LHCN-M2 (cell line): ENCODE results near the gene CABP2. TPM values are rescaled to one million over a fixed set of nuclear protein-coding genes. Genes with fewer than 3 reads are reported as not detected.

Source experiments
- DNase-seq: peaks from one replicate; pipeline ENCODE4 v3.0.0-alpha.2; 2012; ENCODE audit warnings: low read depth
- total RNA-seq: library from RNA; depleted of rRNA; stranded (reverse); fragments of >200 nt; gene quantifications from 2 replicates; pipeline ENCODE4 v1.2.3, GENCODE V29; 2014

Gene CABP2
- total RNA-seq, 1 experiment from 2014 or later, result not detected

DNA sequence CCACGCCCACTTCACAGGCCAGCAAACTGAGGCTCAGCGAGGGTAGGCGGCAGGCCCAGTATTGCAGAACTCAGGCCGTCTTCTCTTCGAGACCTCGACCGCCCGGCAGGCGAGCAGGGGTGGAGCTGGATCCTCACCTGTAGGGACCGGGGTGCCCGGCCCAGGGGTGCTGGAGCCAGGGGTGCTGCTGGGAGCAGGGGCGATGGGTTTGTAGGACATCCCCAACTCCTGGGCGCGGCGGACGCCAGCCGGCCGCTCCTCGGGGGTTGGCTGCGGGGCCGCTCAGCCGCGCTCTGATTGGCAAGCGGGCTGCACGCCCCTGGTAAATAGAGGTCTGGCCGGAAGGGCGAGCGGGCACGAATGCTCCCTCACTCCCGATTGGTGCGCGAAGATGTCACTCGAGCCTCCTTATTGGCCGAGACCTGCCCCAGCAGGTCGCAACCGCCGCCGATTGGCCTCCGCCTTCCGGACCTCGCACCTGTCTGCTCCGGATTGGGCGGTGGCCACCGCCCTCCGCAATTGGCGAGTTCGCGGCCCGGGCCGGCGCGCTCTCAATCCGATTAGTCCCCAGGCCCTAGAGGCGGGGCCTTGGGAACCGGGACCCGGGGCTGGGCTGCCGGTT, 15.3 kb downstream of the CABP2 start, which contains the start of gene CDK2AP2:
TSS of gene CDK2AP2 (minus strand) at position 299 of the 622 bp plus-strand sequence. CDS start at position 219, 80 bp downstream.
- peak; percentile 99 for DNase-seq

DNA sequence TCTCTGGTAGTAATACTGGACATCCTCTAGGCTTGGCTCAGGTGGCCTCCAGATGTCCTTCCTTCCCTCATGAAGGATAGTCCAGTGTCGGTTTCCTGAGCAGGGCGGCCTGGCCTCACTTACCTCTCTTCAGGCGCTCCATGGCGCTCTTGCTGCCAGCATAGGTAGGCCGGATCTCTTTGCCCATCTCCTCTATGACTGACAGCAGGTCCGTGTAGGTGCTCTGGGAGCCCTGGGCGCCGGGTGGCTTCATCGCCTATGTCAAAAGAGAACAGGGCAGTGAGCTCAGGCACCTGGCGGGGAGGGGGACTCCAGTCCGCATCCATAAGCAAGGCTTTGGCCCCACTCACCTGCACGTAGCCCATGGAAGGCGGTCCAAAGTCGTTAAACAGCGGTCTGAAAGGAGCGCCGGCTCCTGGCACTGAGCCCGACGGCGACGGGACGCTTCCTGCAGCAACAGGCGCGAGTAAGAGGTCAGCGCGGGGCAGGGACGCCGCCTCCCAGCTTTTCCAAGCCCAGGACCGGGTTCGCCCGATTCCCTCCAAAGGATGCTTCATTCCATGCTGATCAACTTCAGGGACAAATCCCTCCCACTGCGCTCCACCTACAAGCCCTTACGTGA, 15.9 kb downstream of the CABP2 start:
- no peak for DNase-seq

DNA sequence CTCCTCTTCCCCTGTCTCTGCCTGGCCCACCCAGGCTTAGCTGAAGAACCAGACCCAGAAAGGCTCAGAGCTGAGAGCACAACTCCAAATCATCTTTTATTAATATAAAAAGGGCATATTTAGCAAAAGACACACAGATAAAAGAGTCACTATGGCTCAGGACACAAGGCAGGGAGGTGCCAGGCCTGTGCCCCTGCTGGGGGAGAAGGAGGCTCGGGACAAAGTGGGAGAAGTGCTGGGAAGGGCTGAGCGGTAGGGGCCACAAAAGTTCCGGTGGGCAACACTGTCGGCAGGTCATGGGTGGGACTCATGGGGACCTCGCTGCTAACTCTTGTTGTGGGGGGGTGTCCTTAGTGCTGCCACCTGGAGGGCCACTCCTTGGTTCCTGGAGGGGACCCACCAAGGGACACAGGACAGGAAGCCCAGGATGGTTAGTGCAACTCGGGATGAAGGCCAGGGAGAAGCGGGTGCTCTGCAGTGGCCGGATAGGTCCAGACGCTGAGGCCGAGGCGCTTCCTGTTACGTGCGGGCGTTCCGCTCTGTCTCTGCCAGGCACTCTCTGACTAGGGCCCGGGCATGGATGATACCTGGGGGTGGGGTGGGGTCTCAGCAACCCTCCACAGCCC, 16.7 kb downstream of the CABP2 start:
- no peak for DNase-seq

DNA sequence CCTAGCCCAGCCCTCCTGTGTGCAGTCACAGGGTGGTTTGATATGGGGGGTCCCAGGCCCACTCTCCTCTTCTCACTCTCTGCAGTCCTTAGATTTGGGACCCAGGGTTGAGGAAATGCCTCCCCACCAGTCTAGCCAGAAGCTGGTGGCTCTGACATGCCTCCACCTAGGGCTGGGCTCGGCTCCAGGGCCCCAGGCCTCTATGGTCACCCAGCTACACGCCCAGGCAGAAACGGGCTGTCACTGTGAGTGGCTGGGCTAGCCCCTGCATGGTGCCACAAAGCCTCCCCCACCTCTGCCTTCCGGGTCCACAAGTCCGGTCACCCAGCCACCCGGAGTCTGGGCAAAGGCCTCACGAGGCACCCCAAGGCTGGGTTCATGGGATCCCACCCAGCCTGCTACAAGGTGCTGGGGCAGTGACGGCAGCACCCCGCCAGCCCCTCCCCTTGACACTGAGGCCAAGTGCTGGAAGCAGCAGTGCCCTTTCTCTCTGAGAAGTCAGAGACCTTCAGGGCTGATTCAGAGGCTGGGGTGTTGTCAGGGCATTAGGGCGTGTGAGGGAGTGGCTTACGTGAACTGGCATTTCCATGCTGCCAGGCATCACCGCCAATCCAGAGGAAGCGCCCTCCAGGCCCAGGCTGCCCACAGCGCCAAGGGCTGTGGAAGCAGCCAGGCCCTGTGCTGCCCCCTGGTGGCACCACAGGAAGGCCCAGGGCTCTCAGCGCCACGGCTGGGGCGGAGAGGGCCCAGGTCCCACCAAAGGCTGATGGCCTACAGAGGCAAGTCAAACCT, 17.4 kb downstream of the CABP2 start:
- peak; percentile 97 for DNase-seq

DNA sequence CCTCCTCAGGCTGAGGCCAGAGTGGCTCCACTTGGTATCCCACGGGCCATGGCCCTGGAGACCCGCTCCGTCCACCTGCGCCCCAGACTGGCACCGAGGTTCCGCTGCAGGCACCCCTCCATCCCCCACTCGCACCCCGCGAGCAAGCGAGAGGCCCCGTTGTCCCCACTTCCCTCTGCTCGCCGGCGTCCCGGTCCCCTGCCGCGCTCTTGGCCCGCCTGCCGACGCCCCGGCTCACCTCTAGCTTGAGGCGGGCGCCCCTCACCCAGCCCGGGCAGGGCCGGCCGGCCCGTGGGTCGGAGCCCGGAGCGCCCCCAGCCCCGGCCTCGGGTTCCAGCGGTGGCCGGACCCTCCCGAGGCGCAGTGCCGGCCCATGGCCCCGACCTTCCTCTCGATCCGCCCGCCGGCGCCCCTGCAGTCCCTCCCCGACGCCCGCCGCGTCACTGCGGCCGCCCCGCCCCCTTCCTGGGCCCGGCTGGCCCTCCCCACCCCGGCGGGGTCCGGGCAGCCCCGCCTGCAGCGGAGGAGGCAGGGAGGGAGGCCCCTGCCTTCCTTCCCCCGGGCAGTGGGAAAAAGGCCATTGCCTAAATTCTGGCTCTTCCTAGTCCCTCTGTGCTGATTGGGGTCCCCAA, 18.2 kb downstream of the CABP2 start, which contains the start of gene PITPNM1:
TSS of gene PITPNM1 (minus strand) at position 414 of the 632 bp plus-strand sequence. CDS start 1,183 bp downstream, outside the sequence.
- peak; percentile 35 for DNase-seq

DNA sequence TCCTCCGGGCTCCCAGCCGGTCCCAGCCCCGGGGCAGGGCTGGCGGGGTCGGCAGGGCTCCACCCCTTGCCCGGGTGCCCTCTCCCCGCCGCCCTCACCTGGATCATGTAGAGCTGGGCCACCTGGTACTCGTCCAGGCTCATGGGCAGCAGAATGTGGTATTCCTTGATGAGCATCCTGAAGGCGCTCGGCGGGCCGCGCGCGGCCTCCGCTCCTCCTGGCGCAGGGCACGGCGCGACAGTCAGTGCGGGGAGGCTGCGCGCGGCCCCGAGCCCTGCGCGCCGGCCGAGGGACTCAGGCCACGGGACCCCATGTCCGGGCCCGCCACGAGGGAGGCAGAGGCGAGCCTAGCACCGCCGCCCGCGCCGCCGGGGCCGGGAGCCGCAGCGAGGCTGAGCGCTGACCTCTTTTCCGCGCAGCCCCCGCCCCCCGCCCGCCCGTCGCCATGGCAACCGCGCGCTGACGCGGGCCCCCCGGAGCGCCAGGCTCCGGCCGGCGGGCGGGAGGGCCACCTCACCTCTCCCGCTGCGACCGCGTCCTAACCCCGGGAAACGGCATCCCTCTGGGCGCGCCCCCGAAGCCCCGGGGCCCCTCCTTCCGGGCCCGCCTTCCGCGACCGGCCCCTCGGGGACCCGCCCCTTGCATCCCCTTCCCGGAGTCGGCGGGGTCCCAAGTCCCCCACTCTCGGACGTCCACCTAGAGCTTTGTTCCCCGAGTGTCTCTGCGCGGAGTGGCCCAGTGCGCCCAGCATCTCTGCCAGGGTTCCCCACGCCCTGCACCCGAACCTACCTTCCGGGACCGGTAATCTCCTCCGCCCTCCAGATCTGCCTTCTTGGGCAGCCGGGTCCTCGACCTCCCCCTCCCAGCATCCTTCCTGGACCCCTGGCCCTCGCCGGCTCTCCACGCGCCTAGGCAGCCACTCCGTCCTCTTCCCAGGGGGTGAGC, 19.0 kb downstream of the CABP2 start:
- peak; percentile 8 for DNase-seq

DNA sequence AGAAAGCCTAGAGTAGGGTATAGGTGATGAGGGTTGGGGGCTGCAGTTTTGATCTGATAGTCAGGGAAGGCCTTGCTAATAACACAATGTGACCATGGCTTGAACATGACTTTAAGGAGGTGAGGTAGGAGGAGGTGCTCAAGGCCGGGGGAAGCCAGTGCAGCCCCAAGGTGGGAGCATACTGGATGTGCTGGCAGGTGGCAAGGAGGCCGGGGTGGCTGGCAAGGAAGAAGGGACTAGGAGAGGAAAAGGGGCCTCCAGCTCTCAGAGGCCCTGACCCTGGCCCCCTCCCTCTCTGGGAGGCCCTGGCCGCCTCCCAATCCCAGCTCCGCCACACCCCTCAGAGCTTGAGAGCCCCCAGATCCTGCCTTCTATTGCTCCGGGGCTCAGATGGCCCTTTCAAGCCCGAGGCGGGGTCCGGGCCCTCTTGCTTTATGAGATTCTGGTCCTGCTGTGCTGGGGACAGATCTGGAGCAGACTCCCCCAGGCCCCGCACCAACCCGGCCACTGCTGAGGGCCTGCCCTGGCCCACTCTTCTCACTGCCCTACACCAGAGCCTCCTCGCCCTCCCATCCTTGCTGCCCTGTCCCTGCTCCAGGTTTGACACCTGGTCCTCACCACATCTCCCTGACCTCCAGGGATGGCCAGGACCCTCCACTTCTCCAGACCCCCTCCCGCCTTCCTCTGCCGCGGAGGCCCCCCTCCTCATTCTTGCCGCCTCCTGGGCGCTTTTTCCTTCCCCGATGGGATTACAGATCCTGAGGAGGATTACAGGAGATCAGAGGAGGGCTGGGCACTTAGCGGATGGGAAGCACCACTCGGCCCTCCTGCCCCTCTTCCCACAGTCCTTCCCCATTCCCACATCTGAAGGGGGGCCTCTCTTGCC, 19.9 kb downstream of the CABP2 start:
- DNase-seq, result no peak

DNA sequence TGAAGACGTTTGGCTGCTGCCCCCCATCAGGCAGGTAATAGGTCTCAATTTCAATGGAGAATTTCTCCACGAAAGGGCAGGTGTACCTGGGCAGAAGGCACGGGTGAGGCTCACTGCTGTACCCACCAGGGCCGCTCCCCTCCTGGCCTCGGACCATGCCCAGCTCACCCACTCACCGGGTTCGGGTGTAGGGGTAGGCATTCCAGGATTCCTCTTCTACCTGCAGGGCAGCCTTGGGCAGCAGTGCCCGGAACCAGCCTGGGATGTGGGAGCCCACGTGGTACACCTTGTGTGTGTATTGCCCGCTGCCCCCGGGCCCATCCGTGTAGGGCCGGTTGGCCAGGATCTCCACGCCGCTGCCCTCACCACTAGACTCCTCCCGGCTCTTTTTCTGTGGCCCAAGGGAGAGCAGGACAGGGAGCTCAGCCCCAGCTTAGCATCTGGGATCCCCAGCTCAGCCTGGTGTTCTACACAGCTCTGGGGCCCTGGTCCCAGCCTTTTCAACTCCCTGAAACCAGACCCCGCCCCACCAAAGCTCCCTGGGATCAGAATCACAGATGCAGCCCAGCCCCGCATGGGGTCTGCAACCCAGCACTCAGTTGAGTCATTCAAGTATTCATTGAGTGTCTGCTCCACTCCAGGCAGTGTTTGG, 20.8 kb downstream of the CABP2 start:
- no peak for DNase-seq

DNA sequence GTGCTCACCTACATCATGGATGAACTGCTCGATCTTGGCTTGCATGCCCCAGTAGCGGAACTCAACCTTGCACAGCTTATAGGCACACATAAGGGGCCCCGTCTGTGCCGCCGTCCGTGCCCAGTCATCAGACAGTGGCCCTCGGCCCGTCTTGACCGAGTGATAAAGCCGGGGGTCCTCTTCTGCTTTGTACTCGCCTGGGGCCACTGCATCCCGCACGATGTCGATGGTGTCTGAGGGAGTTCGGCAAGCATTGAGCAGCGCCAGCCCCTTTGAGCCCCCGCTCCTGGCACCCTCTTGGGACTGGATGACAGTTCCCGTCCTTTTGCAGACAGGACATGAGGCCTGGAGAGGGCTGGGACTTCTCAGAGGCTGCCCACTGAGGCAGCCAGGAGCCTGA, 21.4 kb downstream of the CABP2 start:
- no peak for DNase-seq

DNA sequence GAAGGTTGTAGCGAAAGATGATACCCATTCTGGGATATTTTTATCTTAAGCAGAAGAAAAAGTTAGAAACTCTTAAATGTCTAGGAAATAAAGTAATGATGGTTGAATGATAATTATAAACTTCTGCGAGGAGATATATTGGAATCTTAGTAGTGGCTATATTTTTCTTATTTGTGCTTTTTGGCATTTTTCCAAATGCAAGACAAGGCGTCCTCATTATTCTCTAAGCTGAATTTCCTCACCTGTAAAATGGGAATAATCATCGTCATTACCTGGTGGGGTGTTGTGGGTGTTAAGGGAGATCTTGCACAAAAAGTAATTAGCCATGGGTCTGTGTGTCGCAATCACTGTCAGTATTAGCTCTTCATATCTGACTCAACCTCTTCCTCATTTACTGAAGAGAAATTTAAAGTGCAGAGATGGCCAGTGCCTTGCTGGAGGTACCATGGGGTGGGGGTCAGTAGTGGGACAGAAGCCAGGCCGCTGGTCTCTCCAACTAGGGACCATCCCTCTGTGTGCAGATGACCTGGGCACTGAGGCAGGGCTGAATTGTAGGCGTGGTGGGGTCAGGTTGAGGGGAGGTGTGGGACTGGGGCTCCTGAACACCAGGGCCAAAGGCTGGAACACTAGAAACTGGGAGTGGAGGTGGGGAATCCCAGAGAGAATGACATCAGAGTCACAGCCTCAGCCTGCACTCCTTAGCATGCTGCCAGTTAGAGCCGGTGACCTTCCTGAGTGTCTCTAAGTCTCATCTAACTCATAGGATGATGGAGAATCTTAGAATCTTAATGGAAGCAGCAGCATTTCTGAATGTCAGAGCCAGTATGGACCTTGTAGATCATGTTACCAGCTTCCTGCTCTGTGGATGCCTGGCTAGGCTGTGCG, 22.2 kb downstream of the CABP2 start:
- no peak for DNase-seq

DNA sequence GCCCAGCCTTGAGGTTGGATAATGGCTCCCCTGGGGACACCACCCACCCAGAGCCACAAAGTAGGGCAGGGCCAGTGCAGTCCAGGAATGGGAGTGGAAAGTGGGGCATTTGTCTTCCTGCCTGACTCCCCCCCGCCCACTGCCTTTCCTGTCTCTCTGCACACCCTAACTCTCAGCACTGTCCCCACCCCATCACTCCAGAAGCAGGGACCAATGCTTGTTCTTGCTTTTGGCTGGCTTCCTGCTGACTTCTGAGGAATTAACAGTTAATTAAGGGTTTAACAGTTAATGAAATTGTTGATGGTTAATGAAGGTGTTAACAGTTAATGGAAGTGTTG, 22.8 kb downstream of the CABP2 start:
- no peak for DNase-seq

DNA sequence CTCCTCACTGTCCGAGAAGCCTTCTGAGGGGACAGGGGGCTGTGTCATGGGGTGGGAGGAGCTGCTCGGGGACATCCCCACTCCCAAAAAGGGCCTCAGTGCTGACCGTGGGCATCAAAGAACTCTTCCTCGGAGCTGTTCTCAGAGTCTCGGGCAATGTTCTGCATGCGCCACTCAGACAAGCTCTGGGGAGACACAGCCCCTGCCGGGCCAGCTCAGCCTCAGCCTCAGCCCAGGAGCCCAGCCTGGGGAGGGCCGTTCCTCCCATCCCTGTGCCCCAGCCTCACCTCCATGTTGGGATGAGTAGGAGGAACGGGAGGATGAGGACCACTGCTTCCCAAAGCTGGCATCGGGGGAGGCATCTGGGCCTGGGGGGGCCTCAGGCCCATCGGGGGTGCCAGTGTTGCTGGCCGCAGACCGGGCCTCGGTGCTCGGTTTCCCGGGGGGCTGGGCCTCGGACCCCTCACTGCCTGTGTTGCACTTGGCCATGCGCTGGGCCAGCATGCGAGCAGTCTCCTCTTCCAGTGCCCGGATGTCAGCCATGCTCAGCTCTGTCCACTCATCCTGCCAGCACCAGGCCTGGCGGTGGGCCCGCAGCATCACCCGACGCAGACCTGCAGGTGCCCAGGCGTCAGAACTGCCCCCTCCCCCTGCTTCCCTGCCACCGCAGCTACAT, 23.3 kb downstream of the CABP2 start:
- DNase-seq, result no peak

DNA sequence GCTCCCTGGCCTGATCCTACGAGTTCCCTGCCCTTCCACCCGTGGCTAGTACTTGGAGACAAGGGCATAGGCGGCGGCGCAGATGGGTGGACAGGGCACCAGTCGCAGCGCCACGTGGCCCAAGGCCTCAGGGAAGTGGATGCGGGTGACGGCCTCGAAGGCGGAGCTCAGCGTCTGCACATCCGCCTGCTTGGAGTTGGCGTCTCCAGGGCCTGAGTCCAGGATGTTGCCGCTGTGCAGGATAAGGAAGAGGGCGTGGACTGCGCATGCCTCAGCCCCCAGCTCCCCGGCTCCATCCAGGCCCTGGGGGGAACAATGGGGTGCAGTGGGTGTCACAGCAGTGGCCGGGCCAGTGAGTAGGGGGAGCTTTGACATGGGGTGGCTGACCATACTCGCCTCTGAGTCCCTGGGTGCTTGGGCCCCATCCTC, 24.7 kb downstream of the CABP2 start:
- no peak for DNase-seq

DNA sequence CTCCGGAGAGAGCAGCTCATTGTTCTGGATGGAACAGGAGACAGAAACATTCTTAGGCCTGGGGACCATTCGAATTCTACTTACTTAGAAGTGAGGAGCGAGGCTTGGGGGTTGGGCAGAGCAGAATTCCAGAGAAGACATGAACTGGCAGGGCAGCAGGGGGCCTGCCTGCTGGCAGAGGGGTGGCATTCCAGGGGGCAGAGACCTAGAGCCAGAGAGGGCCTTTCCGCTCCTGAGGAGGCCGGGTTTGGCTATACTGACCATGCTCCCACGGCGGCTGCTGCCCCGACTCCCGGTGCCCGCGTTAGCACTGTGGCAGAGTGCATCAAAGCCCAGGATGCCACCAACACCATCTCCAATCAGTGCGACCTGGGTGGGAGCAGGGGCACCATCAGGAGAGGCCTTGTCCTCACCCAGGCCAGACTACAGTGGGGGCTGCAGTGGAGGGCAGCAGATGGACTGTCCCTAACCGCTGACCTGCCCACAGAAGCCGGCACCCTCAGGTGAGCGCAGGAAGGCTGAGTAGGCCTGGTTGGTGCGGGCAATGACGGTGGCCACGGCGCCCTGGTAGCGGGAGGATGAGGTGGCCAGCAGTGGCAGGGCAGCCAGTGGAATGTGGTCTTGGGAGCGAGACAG, 25.5 kb downstream of the CABP2 start:
- DNase-seq, result no peak

DNA sequence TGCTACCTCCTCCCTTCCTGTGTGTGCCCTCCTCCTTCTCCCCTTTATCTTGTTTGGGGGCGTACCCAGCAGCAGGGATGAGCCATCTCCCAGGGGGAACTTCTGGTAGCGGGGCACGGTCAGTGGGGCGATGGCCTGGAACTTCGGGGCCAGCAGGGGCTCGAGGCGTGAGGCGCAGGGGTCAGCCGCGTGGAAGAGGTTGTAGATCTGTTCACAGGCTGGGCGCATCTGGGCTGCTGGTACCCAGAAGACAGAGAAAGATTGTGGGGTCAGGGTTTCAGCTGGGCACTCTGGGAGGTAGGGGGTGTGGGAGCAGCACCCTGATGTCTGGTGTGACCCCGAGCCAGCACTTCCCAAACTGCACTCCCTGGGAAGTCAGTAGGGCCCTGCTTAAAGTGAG, 27.1 kb downstream of the CABP2 start:
- no peak for DNase-seq

DNA sequence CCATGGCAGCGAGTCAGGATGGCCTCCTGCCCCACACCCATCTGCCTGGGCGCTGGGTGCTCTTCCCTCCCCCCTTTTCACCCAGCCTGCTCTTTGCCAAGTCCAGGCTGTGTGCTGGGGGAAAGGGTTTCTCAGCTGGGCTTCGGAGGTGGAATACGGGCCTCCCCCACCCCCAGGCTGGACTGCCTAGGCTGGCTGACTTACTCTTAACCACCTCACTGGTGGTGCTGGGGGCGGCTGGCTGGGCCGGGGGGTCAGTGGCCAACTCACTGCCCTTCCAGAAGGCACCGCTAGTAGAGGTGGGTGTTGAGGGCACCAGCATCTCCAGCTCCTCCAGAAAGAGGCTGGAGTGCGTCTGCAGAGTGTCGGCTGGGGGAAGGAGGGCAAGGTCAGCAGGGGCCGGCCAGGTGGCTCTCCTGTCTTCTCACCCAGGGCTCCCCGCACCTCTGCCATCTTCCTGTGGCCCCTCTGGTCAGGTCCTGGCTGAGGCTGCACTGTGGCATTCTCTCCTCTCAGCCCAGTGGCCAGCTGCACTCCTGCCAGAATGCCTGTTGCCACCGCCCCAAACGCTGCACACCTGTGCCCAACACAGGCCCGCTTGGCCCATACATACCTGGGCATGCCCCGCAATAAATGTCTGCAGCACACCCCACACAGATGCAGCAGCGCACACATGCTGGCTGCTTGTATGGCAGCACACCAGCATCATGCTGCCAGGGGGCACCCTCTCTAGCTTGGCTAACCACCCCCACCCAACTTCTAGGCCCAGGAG, 27.8 kb downstream of the CABP2 start:
- no peak for DNase-seq
